Islet of Langerhans (tissue), 1 donor: ENCODE results near the gene KREMEN2.
"Not testable (repeated sequence)": the region's sequence is repeated elsewhere in the genome, so short reads cannot be mapped to it uniquely, and the experiment has no call there.

Experiments
- FAIRE-seq: peaks from one replicate; lab custom pipeline; 2011; peaks lifted over from hg19 to GRCh38; lab: Jason Lieb, UNC

The KREMEN2 gene

DNA sequence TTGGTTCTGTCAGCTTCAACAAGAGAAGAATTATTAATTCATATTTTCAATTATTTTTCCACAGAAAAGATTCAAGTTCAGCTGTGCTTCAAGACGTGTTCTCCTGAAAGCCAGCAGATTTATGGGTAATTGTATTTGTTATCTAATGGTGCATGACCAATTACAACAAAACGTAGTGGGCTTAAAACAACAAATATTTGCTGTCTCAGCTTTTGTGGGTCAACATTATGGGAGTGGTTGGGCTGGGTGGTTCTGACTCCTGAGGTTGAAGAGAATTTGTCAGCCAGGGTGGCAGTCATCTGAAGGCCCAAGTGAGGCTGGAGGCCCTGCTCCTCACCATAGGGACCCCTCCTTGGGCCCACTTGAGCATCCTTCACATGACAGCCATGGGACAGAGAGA is 24.1 kb upstream of the KREMEN2 start:
- no peak for FAIRE-seq

DNA sequence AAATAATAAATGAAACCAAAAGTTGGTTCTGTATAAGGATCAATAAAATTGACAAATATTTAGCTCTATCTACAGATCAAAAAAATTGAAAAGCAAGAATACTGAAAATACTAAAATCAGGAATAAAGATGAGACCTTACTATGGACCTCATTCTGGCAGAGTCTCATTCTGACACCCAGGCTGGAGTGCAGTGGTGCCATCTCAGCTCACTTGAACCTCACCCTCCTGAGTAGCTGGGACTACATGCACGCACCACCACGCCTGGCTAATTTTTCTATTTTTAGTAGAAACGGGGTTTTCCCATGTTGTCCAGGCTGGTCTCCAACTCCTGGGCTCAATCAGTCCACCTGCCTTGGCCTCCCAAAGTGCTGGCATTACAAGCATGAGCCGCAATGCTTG is 22.0 kb upstream of the KREMEN2 start:
- FAIRE-seq = no peak

DNA sequence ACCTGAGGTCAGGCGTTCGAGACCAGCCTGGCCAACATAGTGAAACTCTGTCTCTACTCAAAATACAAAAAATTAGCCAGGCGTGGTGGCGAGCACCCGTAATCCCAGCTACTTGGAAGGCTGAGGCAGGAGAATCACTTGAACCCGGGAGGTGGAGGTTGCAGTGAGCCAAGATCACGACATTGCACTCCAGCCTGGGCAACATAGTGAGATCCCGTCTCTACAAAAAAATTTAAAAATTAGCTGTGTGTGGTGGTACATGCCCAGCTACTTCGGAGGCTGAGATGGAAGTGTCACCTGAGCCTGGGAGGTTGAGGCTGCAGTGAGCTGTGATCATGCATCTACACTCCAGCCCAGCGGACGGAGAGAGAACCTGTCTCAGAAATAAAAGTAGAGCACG is 20.4 kb upstream of the KREMEN2 start:
- not testable (repeated sequence) for FAIRE-seq

DNA sequence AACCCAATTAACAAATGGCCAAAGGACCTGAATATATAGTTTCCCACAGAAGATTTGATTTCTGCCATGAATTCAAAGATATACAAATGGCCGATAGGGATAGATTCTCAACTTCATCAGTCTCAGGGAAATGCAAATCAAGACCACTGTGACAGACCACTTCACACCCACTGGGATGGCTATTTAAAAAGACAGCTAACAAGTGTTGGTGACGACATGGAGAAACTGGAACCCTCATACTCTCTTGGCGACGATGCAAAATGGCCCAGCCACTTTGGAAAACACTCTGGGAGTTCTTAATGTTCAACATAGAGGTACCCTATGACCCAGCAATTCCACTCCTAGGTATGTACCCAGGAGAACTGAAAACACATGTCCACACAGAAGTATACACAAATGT is 17.4 kb upstream of the KREMEN2 start:
- no peak for FAIRE-seq

DNA sequence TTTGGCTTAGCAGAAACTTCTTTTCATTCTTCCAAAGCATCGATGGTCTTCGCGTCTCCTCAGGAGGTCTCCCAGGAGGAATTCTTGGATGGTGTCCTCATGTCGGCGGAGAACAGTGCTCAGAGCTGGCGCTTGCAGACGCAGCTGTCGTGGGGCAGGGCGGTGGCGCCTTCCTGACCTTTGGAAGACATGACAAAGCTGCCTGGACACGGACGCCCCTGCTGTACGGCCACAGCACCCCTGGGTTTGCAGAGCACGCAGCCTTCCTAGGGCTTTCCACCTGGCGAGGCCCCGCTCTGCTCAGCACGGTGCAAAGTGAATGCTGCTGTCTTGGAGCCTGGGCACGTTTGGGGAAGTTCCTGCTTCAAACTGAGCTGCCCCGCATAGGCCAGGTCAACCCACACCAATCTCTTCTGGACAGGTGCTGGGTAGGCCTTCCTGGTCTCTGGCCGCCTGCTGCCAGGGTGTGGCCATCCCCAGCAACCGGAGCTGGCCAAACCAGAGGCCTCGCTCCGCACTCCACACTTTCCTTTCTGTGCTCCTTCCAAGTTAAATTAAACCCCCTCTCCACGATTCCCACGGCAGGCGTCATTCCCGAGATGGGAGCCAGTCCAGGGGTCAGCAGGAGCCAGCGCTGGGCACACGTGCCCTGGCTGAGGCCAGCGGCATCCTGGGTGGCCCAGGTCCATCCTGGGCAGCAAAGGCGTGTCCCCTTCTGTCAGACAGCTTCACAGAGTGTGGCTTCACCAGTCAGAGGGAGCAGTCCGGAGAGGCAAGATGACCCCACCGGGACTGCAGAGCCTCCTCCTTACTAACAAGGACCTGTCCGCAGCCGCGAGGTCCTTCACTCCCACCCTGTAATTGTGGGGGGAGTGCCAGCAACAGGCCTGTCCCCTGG is 15.0 kb upstream of the KREMEN2 start:
- FAIRE-seq = no peak

DNA sequence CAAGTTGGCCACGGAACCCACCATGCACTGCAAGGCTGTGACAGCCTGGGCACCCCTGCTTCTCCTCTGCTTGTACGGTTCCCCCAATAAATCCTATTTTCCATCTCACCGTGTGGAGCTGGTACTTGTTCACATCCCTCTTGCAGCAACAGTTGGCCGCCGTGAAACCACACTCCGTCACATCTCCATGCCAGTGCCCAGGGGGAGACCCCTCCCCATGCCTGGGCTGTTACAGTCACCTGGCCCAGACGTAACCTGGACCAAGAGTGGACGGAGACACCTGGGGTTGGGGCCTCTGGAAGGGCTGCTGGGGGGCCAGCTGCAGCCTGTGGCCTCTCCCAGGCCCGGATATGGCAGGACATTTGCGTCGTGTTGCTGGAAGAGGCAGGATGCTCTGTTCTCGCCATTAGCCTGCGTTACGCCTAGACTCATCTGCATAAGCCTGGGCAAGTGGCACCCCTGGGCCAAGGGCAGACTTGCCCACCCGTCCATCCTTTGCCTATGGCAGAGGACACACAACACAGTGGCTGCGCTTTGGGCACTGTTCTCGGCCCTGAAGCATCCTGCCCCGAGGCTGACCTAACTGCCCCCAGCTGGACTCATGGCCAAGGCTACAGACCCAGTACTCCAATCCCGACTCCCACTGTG is 14.2 kb upstream of the KREMEN2 start:
- no peak for FAIRE-seq

DNA sequence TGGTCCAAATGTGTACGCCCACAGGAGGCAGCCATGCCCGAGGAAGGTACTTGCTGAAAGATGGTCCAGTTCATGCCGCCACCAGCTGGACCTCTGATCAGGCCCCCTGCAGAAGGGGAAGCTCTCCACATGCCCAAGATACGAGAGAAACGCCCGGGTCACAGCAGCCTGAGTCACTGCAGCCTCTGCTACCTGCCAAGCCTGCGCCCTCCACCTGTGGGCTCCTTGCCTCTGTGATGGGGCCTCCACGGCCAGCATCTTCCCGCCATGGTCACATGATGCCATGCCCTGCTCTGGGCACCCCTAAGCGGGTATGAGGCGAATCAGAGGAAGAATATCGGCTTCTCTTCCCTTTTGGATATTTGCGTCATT is 13.7 kb upstream of the KREMEN2 start:
- FAIRE-seq = no peak

DNA sequence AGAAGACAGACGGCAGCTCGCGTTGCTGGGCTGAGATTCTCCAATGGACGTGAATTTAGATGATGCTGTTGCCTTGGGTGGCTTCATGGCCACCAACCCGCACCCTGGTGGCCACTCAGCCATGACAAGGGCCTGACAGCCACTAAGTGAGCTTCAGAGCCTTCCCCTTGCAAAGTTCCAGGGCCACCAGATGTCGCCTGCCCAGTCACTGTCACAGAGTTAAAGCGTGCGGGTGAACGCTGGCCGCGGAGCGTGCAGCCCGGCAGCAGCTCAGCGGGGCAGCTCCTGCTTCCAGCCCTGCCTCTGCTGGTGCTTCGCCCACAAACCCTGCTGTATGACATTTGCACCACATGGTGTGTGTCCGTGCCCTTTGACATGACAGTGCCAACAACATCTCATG is 13.3 kb upstream of the KREMEN2 start:
- FAIRE-seq = no peak

DNA sequence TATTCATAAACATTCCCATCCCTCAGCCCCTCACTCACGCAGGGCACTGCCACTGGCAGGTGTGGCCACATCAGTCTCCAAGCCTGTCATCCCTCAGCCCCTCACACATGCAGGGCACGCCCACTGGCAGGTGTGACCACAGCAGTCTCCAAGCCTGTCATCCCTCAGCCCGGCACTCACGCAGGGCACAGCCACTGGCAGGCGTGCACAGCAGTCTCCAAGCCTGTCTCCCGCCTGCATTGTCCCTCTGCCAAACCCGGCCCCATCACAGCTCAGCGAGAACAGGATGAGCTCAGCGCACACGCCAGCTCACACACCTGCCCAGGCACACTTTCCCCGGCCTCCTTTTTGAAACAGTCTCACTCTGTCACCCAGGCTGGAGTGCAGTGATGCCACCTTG is 11.4 kb upstream of the KREMEN2 start:
- no peak for FAIRE-seq

DNA sequence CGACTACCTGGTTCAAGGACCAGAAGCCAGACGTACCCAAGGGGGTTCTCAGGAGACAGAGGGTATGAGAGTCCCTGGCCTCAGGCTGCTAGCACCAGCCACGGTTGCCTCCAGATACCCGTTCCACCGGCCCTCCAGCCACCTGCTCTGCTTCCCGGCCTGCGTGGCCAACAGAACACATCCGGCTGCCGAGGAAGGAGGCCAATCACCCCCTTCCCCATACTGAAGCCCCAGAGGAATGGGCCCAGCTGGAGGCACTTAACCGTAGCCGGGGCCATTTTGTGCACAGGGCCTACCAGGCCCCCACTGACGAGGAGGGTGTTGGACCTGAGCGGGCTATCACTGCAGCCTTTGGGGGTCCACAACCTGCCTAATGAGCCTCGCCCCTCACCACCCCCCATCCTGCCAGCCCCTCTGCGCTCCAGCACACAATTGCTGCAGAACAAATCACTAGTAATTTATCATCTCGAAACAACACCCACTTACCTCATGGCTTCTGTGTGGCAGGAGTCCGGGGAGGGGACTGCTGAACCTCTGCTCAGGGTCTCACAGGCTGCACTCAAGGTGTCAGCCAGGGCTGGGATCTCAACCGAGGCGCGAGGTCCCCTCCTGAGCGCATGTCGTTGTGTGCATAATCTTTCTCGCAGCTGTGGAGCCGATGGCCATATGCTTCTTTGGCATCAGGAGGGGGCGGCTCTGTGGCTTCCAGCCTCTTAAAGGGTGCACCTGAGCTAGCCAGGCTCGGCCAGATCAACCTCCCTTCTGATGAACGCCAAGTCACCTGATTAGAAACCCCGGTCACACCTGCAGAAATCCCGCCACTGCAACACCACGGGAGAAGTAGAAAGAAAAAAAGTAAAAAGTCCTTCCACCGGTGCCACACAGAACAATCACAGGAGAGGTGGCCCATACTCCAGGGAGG is 10.1 kb upstream of the KREMEN2 start:
- FAIRE-seq = no peak

DNA sequence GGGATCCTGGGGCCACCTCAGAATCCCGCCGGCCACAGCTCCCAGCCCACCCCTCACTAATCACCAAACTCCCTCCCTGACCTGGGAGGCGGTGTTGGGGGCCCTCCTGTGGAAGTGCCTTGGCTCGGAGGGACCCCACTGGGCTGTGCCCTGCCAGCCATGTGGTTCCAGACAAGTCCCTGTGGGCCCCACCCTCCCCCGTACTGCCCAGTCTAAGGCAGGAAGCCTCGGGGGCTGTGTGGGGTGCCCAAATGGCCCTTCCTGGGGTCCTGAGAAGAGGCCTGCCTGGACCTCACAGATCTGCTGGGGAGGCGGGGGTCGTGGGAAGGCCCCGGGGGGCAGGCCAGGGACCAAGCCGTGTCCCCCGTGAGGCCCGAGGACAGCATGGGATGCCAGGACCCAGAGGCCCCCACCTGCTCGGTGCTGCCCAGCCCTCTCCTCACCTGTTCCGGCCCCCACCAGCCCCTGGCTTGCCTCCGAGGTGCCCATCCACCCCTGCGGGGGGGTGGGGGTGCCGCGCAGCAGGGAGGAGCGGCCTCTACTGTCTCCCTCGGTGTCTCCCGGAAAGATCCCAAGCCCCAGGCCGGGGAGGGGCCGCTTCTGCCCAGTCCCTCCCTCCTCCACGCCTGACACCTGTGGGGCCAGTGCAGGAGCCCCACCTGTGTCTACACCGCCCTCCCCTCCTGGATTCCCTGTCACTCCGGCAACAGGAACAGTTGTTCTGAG is 9.3 kb upstream of the KREMEN2 start:
- no peak for FAIRE-seq

DNA sequence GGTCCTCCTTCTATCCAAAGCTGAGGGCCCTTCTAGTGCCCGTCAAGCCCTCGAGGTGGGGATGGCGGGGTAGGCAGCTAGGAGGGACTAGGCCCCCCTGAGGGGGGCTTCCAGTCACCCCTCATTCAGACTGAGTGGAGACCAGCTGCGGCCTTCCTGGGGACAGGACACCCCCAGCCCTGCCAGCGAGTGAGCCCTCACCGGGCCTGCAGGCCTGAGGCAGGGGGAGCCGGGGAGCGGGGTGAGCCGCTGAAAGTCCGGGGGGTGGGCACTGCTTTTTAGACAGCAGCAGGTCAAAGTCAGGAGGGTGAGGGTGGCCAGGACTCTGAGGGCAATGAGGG is 8.7 kb upstream of the KREMEN2 start:
- FAIRE-seq = no peak

DNA sequence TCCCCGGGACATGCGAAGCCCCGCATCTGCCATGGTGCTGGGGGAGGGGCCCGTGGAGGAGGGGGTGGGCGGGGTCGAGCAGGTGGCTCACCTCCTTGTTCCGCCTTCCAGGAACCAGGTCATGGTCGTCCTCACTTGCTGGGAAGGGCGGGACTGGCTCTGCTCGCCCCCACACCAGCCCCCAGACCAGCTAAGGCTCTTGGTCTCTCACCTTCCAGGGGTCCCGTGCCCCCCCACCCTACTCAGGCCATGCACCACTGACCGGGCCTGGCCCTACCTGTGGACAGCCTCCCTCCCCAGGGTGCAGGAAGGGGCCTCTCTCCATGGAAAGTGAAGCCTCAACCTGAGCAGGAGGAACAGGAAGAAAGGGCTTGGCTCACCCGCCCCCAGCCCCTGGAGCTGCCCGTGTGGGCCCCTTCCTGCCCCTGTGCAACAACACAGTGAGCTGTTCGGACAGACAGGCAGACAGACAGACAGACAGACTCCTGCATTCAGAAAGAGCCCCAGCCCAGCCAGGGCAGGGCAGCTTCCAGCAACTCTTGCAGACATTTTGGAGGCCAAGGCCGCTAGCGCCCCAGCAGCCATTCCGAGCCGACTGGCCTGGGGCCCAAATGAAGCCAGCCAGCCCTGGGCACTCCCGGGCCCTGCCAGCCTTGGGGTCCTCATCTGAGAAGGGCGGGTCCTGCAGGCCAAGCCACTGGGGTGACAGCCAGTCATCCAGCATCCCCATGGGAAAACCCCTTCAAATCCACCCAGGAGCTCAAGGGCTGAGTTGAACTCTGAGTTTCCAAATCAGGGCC is 8.1 kb upstream of the KREMEN2 start:
- no peak for FAIRE-seq

DNA sequence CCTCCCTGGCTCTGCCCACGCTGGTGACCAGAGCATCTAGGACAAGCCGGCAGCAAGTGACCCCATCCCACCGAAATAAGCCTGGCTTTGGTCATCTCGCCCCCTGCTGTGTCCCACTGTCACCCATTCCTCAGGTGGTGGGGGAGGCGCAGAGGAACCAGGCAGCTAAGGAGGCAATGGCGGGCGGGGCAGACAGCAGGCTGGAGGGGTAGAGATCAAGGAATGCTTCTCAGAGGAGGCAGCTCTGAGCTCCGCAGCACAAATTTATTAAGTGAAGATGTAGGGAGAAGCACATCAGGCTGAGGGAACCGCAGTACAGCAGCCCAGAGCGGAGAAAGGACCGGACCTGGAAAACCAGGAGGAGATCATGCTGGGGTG is 7.5 kb upstream of the KREMEN2 start:
- no peak for FAIRE-seq

DNA sequence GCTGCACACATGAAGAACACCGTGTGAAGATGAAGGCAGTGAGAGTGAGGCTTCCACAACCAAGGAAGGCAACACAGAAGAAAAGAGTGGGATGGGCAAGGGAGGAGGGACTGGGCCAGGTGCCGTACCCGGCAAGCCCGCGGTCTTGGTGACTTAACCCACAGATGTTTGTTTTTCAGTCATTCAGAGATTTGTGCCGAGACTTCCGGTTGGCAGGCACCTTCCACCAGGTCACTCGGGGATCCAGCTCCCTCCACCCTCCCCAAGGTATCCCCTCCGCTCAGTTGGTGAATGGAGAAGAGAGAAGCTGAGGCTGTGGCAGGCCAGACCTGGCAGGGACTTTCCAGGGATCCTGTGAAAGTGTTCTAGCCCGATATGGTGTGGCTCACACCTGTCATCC is 4.9 kb upstream of the KREMEN2 start:
- no peak for FAIRE-seq

DNA sequence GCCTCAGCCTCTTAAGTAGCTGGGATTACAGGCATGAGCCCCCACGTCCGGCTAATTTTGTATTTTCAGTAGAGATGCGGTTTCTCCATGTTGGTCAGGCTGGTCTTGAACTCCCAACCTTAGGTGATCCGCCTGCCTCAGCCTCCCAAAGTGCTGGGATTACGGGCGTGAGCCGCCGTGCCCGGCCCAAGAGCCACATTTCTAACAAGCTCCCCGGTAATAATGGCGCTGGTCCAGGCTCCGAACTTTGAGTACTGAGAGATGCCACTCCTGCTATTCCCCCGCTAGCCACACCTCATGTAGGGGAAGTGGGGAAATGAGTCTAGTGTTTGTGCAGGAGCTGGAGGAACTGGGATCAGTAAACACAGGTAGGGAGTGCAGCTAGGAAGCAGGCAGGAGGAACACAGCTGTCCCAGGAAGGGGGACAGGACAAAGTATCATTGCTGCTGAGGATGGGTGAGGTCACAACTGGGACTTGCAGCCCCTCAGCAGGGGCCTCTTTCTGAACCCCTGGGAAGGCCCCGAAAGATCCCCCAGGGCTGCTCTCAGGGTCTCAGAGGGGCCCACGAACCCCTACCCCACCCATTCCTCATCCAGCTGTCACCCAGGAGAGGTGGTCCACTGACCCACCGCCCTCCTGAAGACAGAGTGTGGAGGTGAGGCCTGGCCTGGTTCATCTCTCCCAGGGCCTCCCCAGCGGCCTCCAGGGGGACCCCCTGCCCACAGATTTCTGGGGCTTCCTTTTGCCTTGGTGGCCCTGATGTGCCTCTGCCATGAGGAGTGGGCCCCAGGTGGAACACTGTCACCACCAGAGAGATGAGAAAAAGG is 3.7 kb upstream of the KREMEN2 start:
- no peak for FAIRE-seq

DNA sequence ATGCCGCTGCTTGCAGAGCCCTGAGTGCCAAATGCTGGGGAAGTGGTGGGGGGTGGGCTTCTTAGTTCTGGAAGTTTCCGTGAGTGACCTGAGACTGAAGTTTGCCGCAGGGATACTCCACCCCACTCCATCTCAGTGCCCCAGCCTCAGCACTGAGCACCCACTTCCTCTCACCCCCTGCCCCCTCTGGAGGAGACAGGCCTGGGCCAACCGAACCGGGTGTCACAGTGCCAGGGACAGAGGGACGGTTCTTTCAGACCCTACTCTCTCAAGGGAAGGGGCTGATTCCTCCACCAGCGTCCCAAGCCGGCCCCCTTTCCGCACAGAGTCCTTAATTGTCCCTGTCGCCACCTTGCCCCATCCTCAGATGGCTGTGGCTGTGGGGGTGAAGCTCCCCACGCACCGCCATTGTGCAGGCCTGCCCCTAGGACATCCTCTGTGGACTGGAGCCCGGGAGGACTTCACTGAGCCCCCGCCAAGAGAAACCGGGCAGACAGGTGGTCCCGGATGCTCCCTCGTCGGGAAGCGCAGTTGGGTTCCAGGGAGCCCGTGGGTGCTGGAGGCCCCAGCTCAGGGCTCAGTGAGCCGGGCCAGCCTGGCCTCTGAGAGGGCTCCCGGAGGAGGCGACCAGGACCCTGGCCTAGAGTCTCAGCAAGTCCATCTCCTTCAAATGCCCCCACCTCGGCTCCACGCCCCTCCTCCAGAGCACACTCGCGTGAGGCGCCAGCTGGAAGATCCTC is 1.6 kb upstream of the KREMEN2 start:
- FAIRE-seq = no peak

DNA sequence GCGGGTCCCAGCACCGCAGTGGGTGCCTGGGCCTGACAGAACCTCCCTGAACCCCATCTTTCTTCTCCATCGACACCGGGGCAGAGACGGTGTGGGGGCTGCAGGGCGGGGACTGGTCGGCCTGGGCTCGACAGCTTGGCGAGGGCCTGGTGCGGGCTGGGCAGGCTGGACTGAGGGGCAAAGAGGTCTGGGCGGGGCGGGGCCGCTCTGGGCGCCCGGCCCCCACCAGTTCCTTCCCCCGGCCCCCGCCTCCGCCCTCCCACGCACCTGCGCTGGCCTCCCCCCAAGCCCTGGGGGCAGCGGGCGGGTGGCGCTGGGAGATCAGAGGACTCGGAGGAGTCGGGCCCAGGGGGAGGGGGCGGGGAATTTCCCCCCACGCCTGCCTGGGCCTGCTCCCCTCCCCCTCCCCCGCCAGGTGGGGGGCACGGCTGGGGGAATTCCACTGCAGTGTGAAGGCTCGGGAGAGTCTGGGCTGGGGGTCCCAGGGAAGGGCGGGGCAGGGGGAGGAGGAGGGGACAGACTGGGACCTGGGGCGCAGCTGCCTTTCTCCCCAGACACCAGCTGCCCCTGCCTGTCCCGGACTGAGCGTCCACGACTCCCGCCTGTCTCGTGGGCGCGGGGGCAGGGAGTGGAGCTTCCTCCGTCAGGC is 877 bp upstream of the KREMEN2 start:
- no peak for FAIRE-seq
